GM18519 (cell line): ENCODE results near the gene MAP3K9.
"Not testable (repeated sequence)": the region's sequence is repeated elsewhere in the genome, so short reads cannot be mapped to it uniquely, and the experiment has no call there.

Source experiments
- ATAC-seq: cut with Tn5 transposase; IDR thresholded peaks from one replicate; pipeline ENCODE4 v1.9.1; 2021; ENCODE audit warnings: mild to moderate bottlenecking, moderate library complexity; ENCODE audit not compliant: unreplicated experiment, low FRiP score

The MAP3K9 gene

DNA sequence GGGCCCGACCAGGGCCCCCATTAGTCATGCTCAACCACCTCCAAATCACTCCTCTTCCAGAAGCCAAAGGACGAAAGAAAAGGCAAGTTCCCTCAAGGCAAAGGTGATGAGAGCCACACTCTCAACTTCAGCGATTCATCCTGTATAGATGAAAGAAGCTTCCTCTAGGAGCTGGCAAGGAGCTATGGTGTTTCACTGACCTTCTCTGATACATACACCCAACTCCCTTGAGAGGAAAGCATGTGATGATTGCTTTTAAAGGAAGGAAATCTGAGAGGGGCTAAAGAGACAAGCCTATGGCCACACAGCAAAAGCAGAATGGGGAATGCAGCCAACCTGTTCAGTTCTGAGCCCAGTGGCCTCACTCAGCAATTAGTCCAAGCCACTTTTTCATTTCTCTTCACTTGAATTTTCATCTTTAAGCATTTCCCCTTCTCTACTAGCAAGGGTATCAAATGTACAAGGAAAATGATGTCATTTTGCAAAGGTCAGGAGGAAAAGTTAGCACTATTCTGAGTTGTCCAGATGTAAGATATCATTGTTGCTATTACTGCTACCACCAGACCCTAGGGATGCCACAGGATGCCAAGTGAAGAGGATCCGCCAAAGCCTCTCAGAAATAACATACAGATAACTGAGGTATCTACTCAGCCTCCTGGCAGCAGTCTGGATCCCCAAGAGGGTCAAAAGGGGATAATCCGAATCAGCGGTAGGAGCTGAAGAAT, 82.5 kb downstream of the MAP3K9 start:
- no peak for ATAC-seq

DNA sequence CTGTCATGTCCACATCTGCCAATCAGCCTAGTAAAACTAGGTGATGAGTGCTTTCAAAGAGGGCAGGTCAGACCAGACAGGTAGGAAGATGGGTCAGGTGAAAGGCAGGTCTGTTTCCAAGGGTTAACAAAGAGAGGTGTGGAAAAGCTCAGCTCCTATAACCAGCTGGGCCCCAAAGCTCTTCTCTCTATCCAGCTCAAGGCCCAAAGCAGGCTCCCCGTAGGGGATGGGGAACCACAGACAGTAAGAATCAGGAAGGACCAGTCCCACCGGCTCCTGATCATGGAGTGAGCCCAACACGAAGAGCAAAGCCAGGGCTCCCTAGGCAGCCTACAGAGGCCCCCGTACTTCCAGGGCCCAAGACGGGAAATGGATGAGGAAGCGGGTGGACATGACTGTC, 84.4 kb downstream of the MAP3K9 start:
- ATAC-seq = no peak

GRCh38 chr14:70724110-70724509, 85.2 kb downstream of the MAP3K9 start:
- ATAC-seq = no peak

GRCh38 chr14:70723276-70723675, 86.0 kb downstream of the MAP3K9 start:
- no peak for ATAC-seq

DNA sequence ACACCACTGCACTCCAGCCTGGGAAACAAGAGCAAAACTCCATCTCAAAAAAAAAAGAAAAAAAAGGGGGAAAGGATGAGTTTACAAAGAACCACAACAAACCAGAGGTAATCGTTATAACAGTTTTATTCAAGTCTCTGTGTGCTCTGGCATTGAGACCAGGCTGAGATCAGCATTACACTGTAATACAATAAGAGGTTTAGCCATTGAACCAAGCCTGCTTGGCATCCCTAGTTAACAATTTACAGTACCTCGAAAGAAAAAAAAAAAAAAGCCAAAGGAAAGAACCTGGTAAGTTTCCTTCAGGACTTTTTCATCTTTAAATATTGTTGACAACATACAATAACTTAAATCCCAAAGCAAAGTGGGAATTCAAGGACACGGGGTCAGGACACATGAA, 86.9 kb downstream of the MAP3K9 start:
- ATAC-seq = no peak

- no peak for ATAC-seq
These were observed 87.8 kb downstream of the MAP3K9 start for GRCh38 chr14:70721542-70721941.

DNA sequence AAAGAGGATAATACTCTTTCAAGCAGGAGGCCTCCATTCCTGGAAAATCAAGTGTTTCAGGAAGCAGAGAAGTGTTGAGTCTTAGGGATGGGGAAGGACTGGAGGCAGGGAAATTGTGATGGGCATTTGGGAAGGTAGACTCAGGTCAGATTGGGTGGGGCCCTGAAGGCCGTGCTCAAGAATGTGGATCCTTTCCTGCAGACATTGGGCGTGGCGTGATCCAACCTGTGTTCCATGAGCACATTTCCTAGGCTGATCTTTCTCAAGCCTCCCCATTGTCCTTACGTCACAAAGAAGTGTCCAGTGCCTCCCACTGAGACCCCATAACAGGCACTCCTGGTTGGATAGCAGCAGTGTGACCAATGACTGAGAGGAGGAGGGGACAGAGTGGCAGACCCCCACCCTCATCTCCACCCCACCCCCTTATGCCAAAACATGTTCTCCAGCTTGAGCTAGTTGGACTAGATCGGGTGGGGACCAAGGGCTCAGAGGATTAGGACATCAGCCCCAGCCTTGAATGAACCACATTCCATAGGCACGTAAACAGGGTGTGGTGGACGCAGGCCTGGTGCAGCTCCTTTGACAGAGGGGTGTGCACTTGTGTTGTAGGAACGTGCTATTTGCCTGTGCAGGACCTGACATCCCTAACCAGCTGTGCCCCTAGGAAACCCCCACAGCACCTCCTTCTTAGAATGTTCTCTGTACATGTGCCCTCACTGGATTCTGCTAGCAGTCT, 90.8 kb downstream of the MAP3K9 start:
- ATAC-seq = no peak

DNA sequence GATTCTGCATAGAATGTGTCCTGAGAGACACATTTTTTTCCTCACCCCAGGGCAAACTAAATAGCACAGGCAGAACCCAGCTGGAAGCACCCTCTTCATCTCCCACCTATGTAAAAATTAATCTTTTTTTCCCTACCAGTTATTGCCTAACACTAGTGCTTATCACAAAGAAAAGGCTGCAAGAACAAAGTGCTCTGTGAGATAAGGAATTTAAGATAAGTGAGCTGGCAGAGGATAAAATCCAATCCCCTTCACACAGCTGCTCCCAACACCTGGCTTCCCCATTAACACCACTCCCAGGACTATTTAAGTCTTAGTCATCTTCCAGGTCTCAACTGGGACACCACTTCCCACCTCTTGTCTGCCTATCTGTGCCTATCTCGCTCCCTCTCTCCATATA, 92.4 kb downstream of the MAP3K9 start:
- ATAC-seq = no peak

DNA sequence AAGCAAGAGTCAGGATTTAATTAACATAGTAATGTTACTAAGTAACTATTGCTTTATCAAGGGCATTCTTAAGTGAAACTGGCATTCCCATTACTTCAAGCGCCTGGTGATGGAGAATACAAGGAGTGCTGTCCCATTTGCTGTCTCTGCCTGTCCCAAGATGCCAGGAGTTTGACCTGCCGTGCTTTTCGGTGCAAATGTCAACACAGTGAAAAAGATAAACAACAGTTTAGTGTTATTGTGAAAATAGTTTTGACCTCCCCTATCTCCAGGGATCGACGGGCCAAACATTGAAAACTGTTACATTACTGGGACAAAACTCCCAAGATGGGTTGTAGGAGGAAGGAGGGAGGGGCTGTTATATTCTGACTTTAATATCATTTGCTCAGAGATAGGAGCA, 92.8 kb downstream of the MAP3K9 start:
- ATAC-seq = no peak

DNA sequence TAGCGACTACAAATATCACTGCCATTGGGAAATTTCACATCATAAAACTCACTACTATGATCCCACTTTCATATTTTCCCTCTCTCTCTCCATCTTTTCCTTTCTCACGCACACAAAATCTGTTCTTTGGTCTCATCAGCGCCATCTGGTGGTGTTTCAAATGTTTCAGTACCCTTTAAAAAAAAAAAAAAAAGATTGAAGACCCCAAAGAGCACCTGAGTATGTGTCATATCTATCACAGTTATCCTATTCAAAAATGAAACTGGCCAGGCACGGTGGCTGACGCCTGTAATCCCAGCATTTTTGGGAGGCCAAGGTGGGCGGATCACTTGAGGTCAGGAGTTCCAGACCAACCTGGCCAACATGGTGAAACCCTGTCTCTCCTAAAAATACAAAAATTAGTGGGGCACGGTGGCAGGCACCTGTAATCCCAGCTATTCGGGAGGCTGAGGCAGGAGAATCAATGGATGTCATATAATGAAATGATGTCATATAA, 95.2 kb downstream of the MAP3K9 start:
- ATAC-seq = no peak

GRCh38 chr14:70713511-70713916, 95.8 kb downstream of the MAP3K9 start:
- ATAC-seq = no peak

GRCh38 chr14:70713096-70713495, 96.2 kb downstream of the MAP3K9 start:
- no peak for ATAC-seq

GRCh38 chr14:70711451-70711850, 97.9 kb downstream of the MAP3K9 start:
- ATAC-seq = no peak

DNA sequence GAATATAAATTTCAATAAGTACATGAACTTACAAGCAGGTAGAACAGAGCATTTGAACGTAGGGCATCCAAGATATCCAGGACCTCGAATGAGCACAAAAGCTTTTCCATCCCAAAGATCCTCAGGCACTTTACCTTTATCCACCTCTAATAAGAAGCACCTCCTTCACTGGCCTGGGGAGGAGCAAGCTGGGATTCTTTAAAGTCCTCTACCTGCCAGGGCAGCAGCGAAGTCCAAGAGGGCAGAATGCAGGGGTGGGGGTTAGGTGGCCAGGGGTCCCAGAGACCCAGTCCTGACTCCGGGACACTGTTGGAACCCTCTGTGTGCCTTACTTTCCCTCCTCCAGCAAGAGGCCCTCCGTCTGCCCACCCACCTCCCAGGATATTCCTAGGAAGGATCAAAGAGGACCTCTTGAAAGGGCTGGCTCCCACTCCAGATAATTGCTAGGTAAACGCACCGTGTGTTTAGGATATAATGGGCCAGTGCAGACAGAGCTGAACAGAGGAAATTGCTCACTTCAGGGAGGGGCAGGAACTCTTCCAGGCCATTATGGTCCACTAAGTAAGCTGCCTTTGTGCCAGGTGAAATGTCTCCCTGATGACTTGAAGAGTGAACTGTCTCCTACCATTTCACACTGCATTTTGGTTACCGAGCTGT, 99.5 kb downstream of the MAP3K9 start:
- ATAC-seq = no peak

GRCh38 chr14:70708717-70709570, 100.4 kb downstream of the MAP3K9 start:
- ATAC-seq = no peak

- ATAC-seq = no peak
These were observed 101.9 kb downstream of the MAP3K9 start for GRCh38 chr14:70707138-70708038.

- no peak for ATAC-seq
These were observed 103.1 kb downstream of the MAP3K9 start for GRCh38 chr14:70706177-70706576.

GRCh38 chr14:70704960-70705359, 104.4 kb downstream of the MAP3K9 start:
- ATAC-seq = no peak

GRCh38 chr14:70703621-70704168, 105.6 kb downstream of the MAP3K9 start:
- ATAC-seq = not testable (repeated sequence)
